Posterior vena cava (tissue), 2 donors: ENCODE measurements around the gene GRIK4. TPM values are rescaled to one million over a fixed set of nuclear protein-coding genes. Genes with fewer than 3 reads are reported as not detected.

ENCODE experiments used
- DNase-seq: peaks from one replicate; pipeline ENCODE4 v3.0.0-alpha.2; 2020; ENCODE audit warnings: low spot score
- intact Hi-C, 2 donors: fragments of 100-400 bp; cut with DNase I; formaldehyde crosslinking; loops; one replicate each; pipeline versions ENCODE4 v1.14.1 to v1.14.2; 2022 to 2023
- total RNA-seq, 2 donors: library from RNA; stranded (reverse); fragmentation: NEBNext Ultra II Directional; extraction: Animal tissue kit (Norgen Biotek cat#: 25700); gene quantifications; one replicate each; pipeline ENCODE4 v1.2.1, GENCODE V29; 2021
- donor health status: DM: yes; HTN: yes; CAD: no.
- donor health status: DM: yes; HTN: yes; CAD: no.

Gene GRIK4
- total RNA-seq, 2 donors from 2014 or later: 0.19 TPM; not detected in 1

DNA sequence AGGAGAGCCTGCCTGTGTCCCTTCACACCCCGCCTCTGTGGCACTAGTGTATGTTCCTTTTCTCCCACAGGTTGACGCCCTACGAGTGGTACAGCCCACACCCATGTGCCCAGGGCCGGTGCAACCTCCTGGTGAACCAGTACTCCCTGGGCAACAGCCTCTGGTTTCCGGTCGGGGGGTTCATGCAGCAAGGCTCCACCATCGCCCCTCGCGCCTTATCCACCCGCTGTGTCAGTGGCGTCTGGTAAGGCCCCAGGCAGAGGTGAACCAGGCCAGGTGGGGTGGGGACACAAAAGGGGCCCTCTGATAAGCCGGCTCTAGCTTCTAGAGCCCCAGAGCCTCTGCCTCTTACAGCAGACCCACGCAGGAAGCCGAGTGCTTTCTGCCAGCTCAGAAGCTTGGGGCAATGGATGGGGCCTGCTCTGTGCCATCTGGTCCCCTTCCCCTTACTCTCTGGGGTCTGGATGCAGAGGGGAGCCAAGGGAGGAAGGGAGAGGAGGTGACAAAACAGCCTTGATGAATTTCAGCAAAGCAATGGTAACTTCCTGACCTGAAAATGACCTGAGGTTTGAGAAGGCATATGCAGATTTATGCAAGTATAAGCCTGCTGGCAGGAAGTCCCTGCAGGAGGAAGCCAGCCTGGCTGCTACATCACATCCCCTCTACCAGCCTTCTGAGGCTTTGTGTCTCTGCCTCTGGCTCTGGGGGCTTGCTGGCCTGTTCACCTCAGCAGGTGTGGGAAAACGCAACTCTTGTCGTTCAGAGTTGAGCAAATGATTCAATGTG lies 445.4 kb downstream of the GRIK4 start:
- intact Hi-C loops: loop anchor here (10.0 kb wide), 2 partner anchors 272 to 1072 kb away; no protein-coding TSS in a partner anchor
- DNase-seq: no peak

DNA sequence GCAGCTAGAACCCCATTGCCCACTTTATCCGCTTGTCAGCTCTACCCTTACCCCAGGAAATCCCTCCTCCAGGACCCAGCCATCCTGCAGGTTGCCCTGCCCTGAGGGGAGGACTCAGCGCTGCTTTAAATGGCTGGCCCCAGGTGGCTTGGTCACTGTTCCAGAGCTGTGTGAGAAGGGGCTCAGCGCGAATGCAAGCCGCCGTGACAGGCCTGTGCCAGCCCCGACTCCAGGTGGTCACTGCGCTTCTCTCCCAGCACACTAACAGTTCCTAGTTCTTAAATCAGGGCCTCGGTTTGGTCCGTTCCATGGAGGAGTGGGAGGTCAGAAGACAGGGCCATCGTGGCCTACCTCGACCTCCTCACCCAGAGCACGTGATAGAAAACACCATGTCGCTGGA lies 446.6 kb downstream of the GRIK4 start:
- no peak for DNase-seq
- intact Hi-C loops: loop anchor here (10.0 kb wide), 2 partner anchors 273 to 1073 kb away; no protein-coding TSS in a partner anchor

DNA sequence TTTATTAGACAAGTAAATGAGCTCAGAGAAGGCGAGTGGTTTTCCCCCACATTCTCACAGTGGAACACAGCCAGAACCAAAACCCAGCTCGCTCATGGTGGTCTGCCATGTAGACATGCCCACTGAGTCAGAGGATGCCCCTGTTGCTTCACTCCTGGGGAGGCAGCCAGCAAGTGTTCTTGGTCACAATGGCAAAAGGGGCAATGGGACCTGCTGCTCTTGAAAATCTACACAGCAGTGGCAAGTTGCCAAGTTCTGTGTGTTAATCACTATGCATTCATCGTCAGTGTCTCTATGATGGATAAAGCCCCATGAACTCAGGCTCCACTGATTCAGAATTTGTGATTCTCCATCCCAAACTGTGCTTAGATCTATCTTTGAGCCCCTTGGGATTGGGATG lies 447.6 kb downstream of the GRIK4 start:
- intact Hi-C loops: loop anchor here (10.0 kb wide), 2 partner anchors 274 to 1074 kb away; no protein-coding TSS in a partner anchor
- no peak for DNase-seq

DNA sequence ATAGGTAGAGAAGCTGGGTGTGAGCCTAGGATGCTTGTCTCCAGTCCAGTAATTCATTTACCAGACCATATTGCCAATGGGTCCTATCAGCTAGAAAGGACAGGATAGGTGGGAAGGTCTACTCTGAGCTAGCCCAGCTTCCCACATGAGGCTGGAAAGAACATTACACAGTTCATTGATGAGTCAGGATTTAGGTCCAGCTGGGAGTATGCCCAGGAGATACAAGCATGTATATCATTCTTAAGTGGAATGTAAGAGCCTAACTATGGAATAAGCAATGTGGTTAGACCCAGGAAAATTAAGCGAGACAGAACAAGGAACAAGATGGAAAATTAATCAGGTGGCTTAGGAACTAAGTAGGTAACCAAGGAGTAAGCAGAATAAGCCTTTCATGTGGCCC lies 453.3 kb downstream of the GRIK4 start:
- DNase-seq: no peak
- intact Hi-C loops: no loop called here

DNA sequence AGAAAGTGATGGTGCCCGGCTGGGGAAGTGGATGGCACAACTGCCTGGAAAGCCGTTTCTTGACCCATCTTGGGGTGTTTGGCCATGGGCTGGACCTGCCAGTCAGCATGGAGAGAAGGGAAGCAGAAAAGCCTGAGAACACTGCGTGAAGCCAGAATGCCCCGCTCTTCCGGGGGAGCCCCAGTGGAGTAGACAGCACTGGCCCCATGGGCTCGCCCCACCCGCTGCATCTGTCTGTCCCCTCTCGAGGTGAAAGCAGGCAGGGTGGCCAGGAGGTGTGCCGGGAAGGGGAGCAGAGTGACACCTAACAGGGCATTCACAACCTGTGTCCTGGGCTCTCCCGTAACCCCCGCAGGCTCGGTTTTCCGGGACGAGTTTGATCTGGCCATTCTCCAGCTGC lies 455.3 kb downstream of the GRIK4 start:
- intact Hi-C loops: no loop called here
- no peak for DNase-seq

DNA sequence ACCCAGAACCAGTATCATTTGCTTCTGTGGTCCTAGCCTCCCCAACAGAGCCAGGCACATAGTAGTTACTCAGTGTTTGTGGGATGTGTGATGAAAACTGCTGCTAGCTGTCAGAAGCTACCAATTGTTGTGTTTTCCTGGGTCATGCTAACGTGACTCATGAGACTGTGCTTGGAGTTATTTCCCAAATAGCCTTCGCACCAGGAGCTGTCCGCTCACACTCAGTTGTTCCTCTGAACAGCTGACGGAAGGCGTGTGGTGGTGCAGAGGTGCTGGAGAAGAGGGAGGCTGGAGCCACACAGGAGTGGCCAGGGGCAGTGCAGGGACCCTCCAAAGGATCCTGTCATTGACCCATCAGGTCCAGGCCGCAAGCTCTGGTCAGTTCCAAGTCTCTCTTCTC lies 458.4 kb downstream of the GRIK4 start:
- DNase-seq: no peak
- intact Hi-C loops: no loop called here

DNA sequence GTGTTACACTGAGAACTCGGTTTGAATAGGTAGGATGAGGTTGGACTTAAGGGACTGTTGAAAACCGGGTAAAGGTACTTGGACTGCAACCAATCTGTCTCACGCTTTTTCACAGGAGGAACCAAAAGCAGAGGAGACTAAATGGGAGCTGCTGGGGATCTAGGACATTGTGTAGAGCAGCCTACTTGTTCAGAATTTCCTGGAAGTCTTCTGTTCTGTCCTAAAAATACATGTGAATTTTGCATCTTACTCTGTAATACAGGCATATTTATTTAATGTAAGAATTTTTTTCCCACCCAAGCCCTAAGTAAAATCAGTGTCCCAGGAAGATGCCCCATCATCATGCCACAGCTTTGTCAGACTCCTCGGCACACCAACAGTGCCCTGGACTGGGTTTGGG lies 460.3 kb downstream of the GRIK4 start:
- DNase-seq: no peak
- intact Hi-C loops: no loop called here

DNA sequence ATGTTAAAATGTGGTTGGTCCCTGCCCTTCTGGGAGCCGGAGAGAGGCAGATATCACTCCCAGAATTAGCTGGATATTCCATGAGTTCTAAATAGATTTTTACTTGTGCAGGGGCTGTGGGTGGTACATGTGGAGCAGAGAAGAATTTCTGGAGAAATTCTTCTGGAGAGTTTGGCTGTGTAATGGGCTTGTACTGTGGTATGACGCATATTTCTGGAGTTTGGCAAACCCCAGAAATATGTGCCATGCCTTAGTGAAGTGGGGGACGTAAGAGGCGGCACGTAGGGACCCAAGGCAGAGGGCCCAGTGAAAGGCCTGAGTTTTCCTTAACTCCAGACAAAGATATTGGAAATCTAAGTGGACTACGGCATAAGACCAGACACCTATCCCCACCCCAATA lies 461.1 kb downstream of the GRIK4 start:
- DNase-seq: no peak
- intact Hi-C loops: no loop called here

DNA sequence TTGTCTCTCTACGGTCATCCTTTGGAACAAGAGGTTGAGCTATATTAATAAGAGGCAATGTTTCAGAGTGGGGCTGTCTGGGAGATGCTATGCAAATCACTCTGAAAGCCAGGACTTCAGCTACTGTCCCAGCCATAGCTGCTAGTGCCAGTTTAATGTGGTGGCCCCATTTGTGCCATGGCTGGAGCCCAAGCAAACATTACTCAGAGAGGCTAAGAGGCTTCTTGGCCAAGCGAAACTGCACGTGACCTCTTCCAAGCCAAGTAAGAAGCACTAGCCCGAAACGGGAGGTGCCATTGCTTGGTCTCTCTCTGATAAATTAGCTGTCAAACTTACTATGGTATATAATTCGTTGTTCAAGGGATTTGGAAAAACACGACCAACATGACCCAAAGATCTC lies 462.0 kb downstream of the GRIK4 start:
- DNase-seq: no peak
- intact Hi-C loops: no loop called here

DNA sequence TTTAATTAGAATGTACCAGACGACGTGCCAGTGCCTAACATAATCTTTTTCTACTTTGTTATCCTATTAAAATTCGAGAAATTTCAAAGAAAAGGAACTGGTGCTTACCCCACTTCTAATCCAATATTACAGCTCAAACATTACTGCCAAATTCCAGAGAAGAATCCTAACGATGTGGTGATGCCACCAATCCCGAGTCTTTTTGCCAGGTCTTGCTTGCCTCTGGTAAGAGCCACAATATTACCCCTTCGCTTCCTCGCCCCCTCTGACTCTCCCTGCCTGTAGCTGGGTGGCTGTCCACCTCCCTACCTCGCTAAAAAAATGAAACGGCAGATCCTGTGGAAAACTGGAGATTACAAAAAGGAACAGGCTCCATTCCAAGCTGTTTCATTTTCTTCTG lies 462.9 kb downstream of the GRIK4 start:
- intact Hi-C loops: no loop called here

DNA sequence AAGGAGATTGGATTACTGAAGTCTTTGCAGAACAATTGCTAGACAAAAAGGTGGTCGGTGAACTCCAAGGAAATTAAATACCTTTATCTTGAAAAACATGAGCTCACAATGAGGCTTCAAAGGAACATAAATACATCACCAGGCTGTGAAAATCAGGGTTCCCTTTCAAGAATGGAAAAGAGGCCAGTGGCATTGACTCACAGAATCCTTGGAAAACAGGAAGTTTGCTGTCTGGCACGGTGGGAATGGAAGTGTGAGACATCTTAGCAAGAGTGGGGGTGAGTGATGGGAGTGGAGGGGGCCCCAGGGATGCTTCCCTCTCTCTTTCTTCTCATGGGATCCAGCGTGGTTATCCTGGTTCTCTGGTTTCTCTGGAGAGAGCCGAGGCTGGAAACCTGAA lies 463.4 kb downstream of the GRIK4 start:
- intact Hi-C loops: no loop called here
- no peak for DNase-seq

More for the DNA sequence above, 462.9 kb downstream of the GRIK4 start:
- DNase-seq: no peak

DNA sequence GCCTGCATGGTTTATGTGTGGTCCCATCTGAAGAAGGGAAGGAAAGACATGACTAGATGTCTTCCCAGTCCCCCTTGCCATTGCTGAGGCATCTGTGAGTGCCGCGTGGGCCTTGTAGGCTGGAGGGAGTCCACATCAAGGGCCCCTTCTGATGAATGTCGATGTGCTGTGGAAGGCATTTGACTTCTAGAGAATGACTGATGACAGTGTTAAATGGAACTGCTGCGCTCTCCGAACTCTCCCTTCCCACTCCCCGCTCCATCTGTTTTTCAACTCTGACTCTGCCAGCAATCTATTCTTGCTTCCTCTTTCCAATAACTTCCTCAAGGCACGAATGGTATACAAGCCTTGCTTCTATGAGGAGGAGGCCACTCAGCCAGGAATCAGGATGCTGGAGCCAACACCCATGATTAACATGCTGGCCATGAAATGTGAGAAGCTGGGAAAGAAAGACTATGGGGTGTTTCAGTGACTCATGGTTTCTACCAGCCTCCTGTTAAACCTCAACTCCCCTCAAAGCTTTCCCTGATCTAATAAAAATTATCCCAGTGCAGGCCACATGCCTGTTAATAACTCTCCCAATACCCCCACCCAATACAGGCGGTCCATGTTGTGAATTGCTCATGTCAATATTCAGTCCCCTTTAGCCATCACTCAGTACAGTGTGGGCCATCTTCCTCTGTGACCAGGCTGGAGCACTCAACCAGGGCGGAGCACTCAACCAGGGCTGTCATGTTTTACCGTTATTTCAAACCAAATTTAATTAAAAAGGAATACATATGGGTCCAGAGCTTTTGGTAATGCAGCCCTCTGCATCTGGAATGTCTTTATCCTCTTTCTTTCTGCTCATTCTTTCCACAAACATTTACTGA lies 466.0 kb downstream of the GRIK4 start:
- DNase-seq: no peak
- intact Hi-C loops: no loop called here

DNA sequence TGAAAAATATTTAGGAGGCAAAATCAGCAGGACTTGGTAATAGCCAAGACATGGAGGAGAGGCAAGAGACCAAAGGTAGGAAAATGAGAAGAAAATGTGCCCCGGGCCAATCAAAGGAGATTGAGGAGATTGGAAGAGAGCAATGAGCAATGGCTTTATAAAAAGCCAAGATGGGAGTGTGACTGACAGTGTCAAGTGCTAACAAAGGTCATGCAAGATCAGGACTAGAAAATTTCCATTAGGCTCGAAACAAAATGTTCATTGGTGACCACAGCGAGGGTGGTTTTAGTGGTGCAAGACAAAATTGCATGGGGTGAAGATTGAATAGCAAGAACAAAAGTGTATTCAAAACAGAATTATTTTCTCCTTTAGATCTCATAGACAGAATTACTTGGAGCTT lies 467.2 kb downstream of the GRIK4 start:
- intact Hi-C loops: no loop called here
- DNase-seq: no peak

DNA sequence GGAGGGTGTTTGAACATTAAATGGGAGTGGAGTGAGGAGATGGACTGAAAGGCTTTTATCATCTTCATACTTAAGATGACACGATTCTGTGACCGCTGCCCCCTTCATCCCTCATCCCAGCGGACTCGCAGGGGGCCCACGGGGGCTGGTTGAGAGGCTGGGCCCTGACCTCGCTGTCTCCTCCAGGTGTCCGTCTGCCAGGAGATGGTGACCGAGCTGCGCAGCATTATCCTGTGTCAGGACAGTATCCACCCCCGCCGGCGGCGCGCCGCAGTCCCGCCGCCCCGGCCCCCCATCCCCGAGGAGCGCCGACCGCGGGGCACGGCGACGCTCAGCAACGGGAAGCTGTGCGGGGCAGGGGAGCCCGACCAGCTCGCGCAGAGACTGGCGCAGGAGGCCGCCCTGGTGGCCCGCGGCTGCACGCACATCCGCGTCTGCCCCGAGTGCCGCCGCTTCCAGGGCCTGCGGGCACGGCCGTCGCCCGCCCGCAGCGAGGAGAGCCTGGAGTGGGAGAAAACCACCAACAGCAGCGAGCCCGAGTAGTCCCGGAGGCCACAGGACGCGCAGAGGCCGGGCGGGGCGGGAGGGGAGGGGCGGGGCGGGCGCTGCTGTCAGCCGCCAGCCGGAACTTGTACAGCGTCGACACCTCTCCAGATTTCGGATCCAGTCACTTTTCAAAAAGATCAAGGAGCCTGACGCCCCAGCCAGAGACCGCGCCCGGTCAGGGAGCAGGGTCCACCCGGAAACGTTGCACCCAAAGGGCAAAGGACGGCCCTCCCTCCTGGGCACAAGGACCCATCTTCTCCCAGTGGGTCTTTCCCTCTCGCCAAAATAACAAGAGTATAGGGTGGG lies 474.4 kb downstream of the GRIK4 start:
- intact Hi-C loops: loop anchor here in 1 of 2 donors (5.0 kb wide), 1 partner anchor 639 kb away; no protein-coding TSS in a partner anchor
- DNase-seq: peak; percentile 81

DNA sequence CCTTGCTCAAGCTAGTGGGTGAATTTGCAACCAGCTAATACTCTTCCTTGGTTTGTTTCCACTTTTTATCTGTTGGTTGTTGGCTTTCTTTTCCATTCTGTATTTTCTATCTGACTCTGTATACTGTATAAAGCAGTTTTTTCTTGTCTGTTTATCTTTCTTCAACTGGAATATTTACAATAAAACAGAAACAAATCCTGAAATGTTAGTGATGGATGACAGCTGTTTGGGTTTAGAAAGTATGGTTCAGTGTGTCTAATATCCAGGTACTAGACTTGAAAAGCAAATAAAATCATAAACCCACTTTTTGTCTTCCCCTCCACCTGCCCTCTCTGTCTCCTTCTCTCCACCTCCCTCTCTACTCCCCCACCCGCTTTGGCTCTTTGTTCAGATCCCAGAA lies 477.1 kb downstream of the GRIK4 start:
- no peak for DNase-seq
- intact Hi-C loops: loop anchor here in 1 of 2 donors (5.0 kb wide), 1 partner anchor 641 kb away; no protein-coding TSS in a partner anchor

DNA sequence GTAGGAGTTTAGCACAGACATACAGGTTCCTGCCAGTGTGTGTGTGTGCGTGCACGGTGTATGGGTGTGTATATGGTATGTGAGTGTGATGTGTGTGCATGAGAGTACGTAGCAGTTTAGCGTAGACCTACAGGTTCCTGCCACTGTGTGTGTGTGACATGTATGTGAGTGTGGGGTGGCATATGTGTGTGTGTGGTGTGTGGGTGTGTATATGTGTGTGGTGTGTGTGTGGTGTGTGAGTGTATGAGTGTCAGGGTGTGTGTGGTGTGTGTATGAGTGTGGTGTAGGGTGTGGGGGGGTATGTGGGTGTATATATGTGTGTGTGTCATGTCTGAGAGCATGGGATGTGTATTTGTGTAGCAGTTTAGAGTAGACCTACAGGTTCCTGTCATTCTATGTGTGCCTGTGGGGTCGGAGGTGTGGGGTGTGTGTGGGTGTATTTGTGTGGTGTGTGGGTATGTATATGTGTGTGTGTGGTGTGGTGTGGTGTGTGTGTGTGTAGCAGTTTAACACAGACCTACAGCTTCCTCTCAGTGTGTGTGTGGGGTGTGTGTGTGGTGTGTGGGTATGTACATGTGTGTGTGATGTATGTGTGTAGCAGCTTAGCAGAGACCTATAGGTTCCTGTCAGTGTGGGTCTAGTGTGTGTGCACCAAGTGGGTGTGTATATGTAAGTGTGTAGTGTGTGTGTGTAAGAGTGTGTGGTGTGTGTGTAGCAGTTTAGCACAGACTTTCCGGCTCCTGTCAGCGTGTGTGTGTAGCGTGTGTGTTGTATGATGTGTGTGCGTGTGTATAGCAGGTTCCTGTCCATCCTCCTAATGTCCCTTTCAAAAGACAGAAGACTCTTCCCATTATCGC lies 480.5 kb downstream of the GRIK4 start:
- no peak for DNase-seq
- intact Hi-C loops: no loop called here

DNA sequence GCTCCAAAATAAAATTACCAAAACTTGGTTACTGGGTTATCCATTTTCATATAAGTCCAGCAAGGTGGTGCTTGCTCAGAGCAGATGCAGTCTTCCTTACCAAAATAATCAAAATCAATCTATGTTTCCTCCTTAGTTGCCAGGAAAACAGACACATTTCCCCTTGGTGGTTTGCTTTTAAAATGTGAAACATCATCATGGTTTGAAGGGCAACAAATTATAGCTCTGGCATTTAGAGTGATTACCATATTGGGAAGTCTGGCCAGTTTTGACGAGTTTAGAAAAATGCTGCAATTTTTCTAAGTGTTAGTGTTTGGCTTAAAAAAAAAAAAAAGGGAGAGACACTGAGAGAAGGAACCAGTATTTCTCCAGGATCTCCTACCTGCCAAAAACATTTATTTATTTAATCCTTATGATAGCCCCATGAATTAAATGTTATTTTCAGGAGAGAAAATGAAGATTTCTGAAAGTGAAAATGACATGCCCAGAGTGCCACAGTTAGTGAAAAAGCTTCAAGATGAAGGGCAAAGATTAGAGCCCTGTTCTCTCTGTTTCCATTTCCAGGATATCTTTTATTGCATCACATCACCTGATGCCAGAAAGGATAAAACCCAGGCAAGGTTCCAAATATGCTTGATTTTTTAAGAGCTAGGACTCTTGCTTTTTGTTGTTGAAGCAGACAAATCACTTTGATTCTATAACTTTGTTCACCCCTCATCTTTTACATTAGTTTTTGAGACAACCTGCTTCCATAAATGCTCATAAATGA lies 482.7 kb downstream of the GRIK4 start:
- no peak for DNase-seq
- intact Hi-C loops: no loop called here

DNA sequence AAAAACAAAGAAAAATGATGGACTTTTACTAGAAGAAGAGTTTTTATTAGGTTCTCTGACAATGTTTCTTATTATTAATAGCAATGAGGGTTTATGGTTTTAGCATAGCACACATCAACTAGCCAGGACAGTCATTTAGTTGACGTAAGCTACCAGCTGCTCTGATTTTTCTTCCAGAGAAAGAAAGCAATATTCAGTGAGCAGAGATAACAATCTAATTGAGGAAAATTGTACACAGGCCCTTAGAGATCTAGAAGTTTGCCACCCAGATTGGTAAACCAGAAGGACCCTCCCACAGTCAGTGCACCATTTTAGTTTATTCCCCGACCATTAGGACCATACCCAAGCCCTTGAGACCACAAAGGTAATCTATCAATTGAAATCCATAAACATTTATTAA lies 483.6 kb downstream of the GRIK4 start:
- intact Hi-C loops: no loop called here
- DNase-seq: no peak
